KMS-11 (cell line): ENCODE measurements around the gene BCL6B.

ENCODE experiments used
- H2AFZ ChIP-seq: fragments of 200-600 bp; sonication (generic); 2 replicates; pipeline ENCODE4 v1.6.1; 2016; ENCODE audit warnings: antibody characterized with exemption, mixed run types, low read depth
- H3K27ac ChIP-seq: fragments of 200-600 bp; sonication (generic); 2 replicates; pipeline ENCODE4 v1.6.1; 2016; ENCODE audit warnings: mild to moderate bottlenecking, mixed run types
- H3K27me3 ChIP-seq: fragments of 200-600 bp; sonication (generic); 2 replicates; pipeline ENCODE4 v1.6.1; 2017; ENCODE audit warnings: mild to moderate bottlenecking, low read depth, mixed run types, moderate library complexity; ENCODE audit not compliant: insufficient read depth
- H3K36me3 ChIP-seq: fragments of 200-600 bp; sonication (generic); 2 replicates; pipeline ENCODE4 v1.6.1; 2017; ENCODE audit warnings: mild to moderate bottlenecking, mixed run types; ENCODE audit not compliant: insufficient read depth
- H3K4me1 ChIP-seq: fragments of 200-600 bp; sonication (generic); 2 replicates; pipeline ENCODE4 v1.6.1; 2016; ENCODE audit warnings: mild to moderate bottlenecking, low read depth, mixed run types; ENCODE audit not compliant: poor library complexity, severe bottlenecking
- H3K4me2 ChIP-seq: fragments of 200-600 bp; sonication (generic); 2 replicates; pipeline ENCODE4 v1.7.0; 2016; ENCODE audit warnings: mild to moderate bottlenecking, mixed run types
- H3K4me3 ChIP-seq: fragments of 200-600 bp; sonication (generic); IDR thresholded peaks from 2 replicates; pipeline ENCODE4 v1.6.1; 2017; ENCODE audit warnings: low read depth, low read length, mixed read lengths; ENCODE audit not compliant: insufficient read depth
- H3K79me2 ChIP-seq: fragments of 200-600 bp; sonication (generic); 2 replicates; pipeline ENCODE4 v1.6.1; 2016; ENCODE audit warnings: low read depth, mixed run types; ENCODE audit not compliant: insufficient read depth
- H3K9ac ChIP-seq: fragments of 200-600 bp; sonication (generic); 2 replicates; pipeline ENCODE4 v1.6.1; 2016; ENCODE audit warnings: mild to moderate bottlenecking, mixed run types
- H4K20me1 ChIP-seq: fragments of 200-600 bp; sonication (generic); 2 replicates; pipeline ENCODE4 v1.6.1; 2016; ENCODE audit warnings: mild to moderate bottlenecking, mixed run types; ENCODE audit not compliant: insufficient read depth
- CTCF ChIP-seq: fragments of 200-600 bp; sonication (generic); conservative IDR thresholded peaks from 2 replicates; pipeline ENCODE4 v1.6.1; 2017; ENCODE audit warnings: low read depth, mild to moderate bottlenecking, antibody characterized with exemption, low read length, moderate library complexity, mixed read lengths

The BCL6B gene

GRCh38 chr17:7077911-7078546 lies 55.2 kb downstream of the BCL6B start:
- Histone ChIP-seq H2AFZ (no peak overlapping the region), H3K4me3 (no peak overlapping the region), H3K9ac (no peak overlapping the region), H3K4me1 (no peaks in the 10 kb centered on the region), H3K79me2 (no peaks in the 10 kb centered on the region), H3K27me3 (no peaks in the 10 kb centered on the region), H4K20me1 (no peaks in the 10 kb centered on the region), H3K27ac (no peak overlapping the region), H3K36me3 (no peaks in the 10 kb centered on the region), H3K4me2 (no peak overlapping the region)
- no peak for TF ChIP-seq CTCF

- Histone ChIP-seq H3K36me3 (no peaks in the 10 kb centered on the region), H3K79me2 (no peaks in the 10 kb centered on the region), H3K4me2 (no peak overlapping the region), H3K27me3 (no peaks in the 10 kb centered on the region), H3K4me1 (no peaks in the 10 kb centered on the region), H2AFZ (no peak overlapping the region), H3K4me3 (no peak overlapping the region), H3K27ac (no peak overlapping the region), H3K9ac (no peak overlapping the region), H4K20me1 (no peaks in the 10 kb centered on the region)
- TF ChIP-seq CTCF: no peak
These were observed 55.9 kb downstream of the BCL6B start for GRCh38 chr17:7078711-7079110.
